ENCODE measurements around the gene ZNF217. TPM values are rescaled to one million over a fixed set of nuclear protein-coding genes. Genes with fewer than 3 reads are reported as not detected.
"Not testable (repeated sequence)": the region's sequence is repeated elsewhere in the genome, so short reads cannot be mapped to it uniquely, and the experiment has no call there.

The ZNF217 gene
- total and polyA plus RNA-seq, 10 of the 15 experiments (the other 5 are each of a cell fraction or from before 2014, with no cell fraction given) = 8.5 to 76.6 (median 40.6) TPM

DNA sequence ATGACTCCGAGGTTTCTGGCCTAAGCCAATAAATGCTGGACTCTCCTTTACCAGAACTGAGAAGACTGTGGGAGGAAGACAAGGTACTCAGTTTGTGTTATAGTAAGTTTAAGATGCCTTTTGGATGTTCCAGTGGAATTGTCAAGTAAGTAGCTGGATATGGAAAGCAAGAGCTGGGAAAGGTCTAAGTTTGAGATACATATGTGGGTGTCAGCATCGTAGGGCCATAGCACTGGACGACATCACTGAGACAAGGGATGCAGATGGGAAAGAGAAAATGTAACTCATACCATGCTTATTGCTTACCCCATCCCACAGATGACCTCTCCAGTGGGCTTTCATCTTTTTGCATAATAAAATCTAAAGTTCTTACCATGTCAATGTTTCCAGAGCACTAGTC lies 45.5 kb upstream of the ZNF217 start:
- no peak for ATAC-seq
- BruUV-seq (replicated peaks) = no TSS peak
- Histone ChIP-seq H3K4me3 (no peak overlapping the region), H4K20me1 (ENCODE audit: control insufficient read depth, insufficient read depth) (no peaks in the 10 kb centered on the region), H3K9me3 (replicated peaks; ENCODE audit: control insufficient read depth, insufficient read depth, low read length) (no peaks in the 10 kb centered on the region), H3K36me3 (ENCODE audit: control insufficient read depth in 2 of 2, insufficient read depth in 2 of 2, low read length in 1 of 2) (no peaks in the 10 kb centered on the region), H3K27me3 (replicated peaks in 1 of 2; ENCODE audit: control insufficient read depth in 2 of 2, insufficient read depth in 2 of 2, low read length in 1 of 2) (no peaks in the 10 kb centered on the region), H2AFZ (ENCODE audit: control insufficient read depth, low read depth, low read length) (no peak overlapping the region), H3K9ac (ENCODE audit: control insufficient read depth, insufficient read depth, low read length) (no peak overlapping the region), H3K4me1 (ENCODE audit: control insufficient read depth, insufficient read depth, low read length) (peaks cover 20% of the 10 kb centered on the region), H3K79me2 (ENCODE audit: control insufficient read depth, insufficient read depth, low read length) (no peaks in the 10 kb centered on the region), H3K27ac (ENCODE audit: control insufficient read depth, insufficient read depth) (no peak overlapping the region), H3K4me2 (ENCODE audit: control insufficient read depth, insufficient read depth) (no peak overlapping the region)
- RAD21 ChIA-PET (ENCODE audit: unreplicated experiment) = interaction anchor here (0.9 kb wide), 1 partner anchor 17 kb away, joined by 3 read pairs; no protein-coding TSS in a partner anchor
- SMC1A ChIA-PET (ENCODE audit: uncharacterized antibody, unreplicated experiment) = interaction anchor here (0.9 to 5.8 kb wide), 10 partner anchors 11 to 115 kb away, joined by 3 to 76 read pairs (median 6); no protein-coding TSS in a partner anchor
- CTCF ChIA-PET = interaction anchor here (0.8 to 1.8 kb wide), 4 partner anchors 9 to 276 kb away, joined by 3 to 8 read pairs (median 3); no protein-coding TSS in a partner anchor
- intact Hi-C loops (cut with micrococcal nuclease; ENCODE audit: unreplicated experiment) (no loop called here), in situ Hi-C loops (cut with MboI) (no loop called here)
- TF ChIP-seq CHD1 (IDR thresholded peaks at IDR 0.05; ENCODE audit: low read depth, low read length) = no peak
- TF ChIP-seq, protein P1, sequence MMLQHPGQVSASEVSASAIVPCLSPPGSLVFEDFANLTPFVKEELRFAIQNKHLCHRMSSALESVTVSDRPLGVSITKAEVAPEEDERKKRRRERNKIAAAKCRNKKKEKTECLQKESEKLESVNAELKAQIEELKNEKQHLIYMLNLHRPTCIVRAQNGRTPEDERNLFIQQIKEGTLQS (IDR thresholded peaks at IDR 0.05; ENCODE audit: borderline replicate concordance, extremely low read depth, low read depth, low read length) = no peak
- peak; percentile 50 for TF ChIP-seq NFXL1 (IDR thresholded peaks at IDR 0.05; ENCODE audit: borderline replicate concordance)
- no peak for FAIRE-seq
- POLR2A ChIA-PET = interaction anchor here (0.7 to 2.2 kb wide), 4 partner anchors 16 to 89 kb away, joined by 3 to 16 read pairs (median 4); no protein-coding TSS in a partner anchor
- WGBS (ENCODE audit: insufficient coverage, insufficient replicate concordance, low lambda C conversion rate, missing lambda C conversion rate) = 70% methylated on average over 3 of the region's 3 CpGs
- DNase-seq (ENCODE audit: low read depth, low spot score) = no peak

DNA sequence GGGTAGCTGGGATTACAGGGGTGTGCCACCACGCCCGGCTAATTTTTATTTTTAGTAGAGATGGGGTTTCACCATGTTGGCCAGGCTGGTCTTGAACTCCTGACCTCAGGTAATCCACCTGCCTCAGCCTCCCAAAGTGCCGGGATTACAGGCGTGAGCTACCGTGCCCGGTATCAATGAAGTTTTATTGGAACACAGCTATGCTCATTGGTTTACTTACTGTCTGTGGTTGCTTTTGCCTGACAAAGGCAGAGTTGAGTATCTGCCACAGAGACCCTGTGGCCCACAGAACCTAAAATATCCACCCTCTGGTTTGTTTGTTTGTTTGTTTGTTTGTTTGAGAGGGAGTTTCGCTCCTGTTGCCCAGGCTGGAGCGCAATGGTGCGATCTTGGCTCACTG lies 43.7 kb upstream of the ZNF217 start:
- ATAC-seq; CTCF ChIA-PET; H3K9me3 ChIP-seq (replicated peaks; ENCODE audit: control insufficient read depth, insufficient read depth, low read length); intact Hi-C loops (cut with micrococcal nuclease; ENCODE audit: unreplicated experiment); H3K79me2 ChIP-seq (ENCODE audit: control insufficient read depth, insufficient read depth, low read length); in situ Hi-C loops (cut with MboI); H4K20me1 ChIP-seq (ENCODE audit: control insufficient read depth, insufficient read depth); H3K36me3 ChIP-seq (ENCODE audit: control insufficient read depth in 2 of 2, insufficient read depth in 2 of 2, low read length in 1 of 2); H3K27ac ChIP-seq (ENCODE audit: control insufficient read depth, insufficient read depth); DNase-seq (ENCODE audit: low read depth, low spot score); RAD21 ChIA-PET (ENCODE audit: unreplicated experiment); FAIRE-seq; BruUV-seq (replicated peaks); H3K4me2 ChIP-seq (ENCODE audit: control insufficient read depth, insufficient read depth); H3K4me3 ChIP-seq; H2AFZ ChIP-seq (ENCODE audit: control insufficient read depth, low read depth, low read length); H3K27me3 ChIP-seq (replicated peaks in 1 of 2; ENCODE audit: control insufficient read depth in 2 of 2, insufficient read depth in 2 of 2, low read length in 1 of 2); H3K9ac ChIP-seq (ENCODE audit: control insufficient read depth, insufficient read depth, low read length): not testable (repeated sequence)
- POLR2A ChIA-PET = interaction anchor here (0.7 kb wide), 1 partner anchor 50 kb away, joined by 9 read pairs; no protein-coding TSS in a partner anchor
- H3K4me1 ChIP-seq (ENCODE audit: control insufficient read depth, insufficient read depth, low read length) = peaks cover 11% of the 10 kb centered on the region
- 90% methylated on average over 9 of the region's 9 CpGs for WGBS (ENCODE audit: insufficient coverage, insufficient replicate concordance, low lambda C conversion rate, missing lambda C conversion rate)
- SMC1A ChIA-PET (ENCODE audit: uncharacterized antibody, unreplicated experiment) = interaction anchor here (1.1 to 1.8 kb wide), 2 partner anchors 14 to 71 kb away, joined by 3 to 5 read pairs; no protein-coding TSS in a partner anchor

Measured in GM12878 (cell line).